Activated gamma-delta T cell treated with Interleukin-2 at 50 U/mL for 16 hours (primary cell): ENCODE data around the gene MPPED1.

Experiments used
- DNase-seq: peaks from one replicate; pipeline ENCODE4 v3.0.0-alpha.2; 2020

MPPED1 gene

GRCh38 chr22:43432883-43433415, 21.1 kb downstream of the MPPED1 start:
- no peak for DNase-seq

GRCh38 chr22:43433451-43434274, 21.8 kb downstream of the MPPED1 start:
- DNase-seq, result no peak

- no peak for DNase-seq
These were observed 22.6 kb downstream of the MPPED1 start for GRCh38 chr22:43434275-43434927.

GRCh38 chr22:43434928-43435311, 23.1 kb downstream of the MPPED1 start:
- no peak for DNase-seq

GRCh38 chr22:43435851-43436811, 24.3 kb downstream of the MPPED1 start:
- no peak for DNase-seq

- no peak for DNase-seq
These were observed 25.1 kb downstream of the MPPED1 start for GRCh38 chr22:43436868-43437267.

- DNase-seq, result no peak
These were observed 26.2 kb downstream of the MPPED1 start for GRCh38 chr22:43437871-43438475.

GRCh38 chr22:43438666-43439347, 27.0 kb downstream of the MPPED1 start:
- no peak for DNase-seq

GRCh38 chr22:43439368-43440103, 27.7 kb downstream of the MPPED1 start:
- no peak for DNase-seq

GRCh38 chr22:43440104-43440387, 28.2 kb downstream of the MPPED1 start:
- no peak for DNase-seq

GRCh38 chr22:43440556-43440955, 28.7 kb downstream of the MPPED1 start:
- DNase-seq, result no peak

GRCh38 chr22:43441216-43441615, 29.4 kb downstream of the MPPED1 start:
- no peak for DNase-seq

GRCh38 chr22:43441751-43442150, 29.9 kb downstream of the MPPED1 start:
- DNase-seq, result no peak

GRCh38 chr22:43442386-43443151, 30.8 kb downstream of the MPPED1 start:
- DNase-seq, result no peak

GRCh38 chr22:43443152-43443471, 31.3 kb downstream of the MPPED1 start:
- no peak for DNase-seq

- DNase-seq, result no peak
These were observed 34.4 kb downstream of the MPPED1 start for GRCh38 chr22:43446037-43446803.

GRCh38 chr22:43446916-43447315, 35.1 kb downstream of the MPPED1 start:
- no peak for DNase-seq

- DNase-seq, result no peak
These were observed 35.6 kb downstream of the MPPED1 start for GRCh38 chr22:43447380-43447779.

GRCh38 chr22:43448048-43448447, 36.2 kb downstream of the MPPED1 start:
- DNase-seq, result no peak

GRCh38 chr22:43449205-43449830, 37.5 kb downstream of the MPPED1 start:
- no peak for DNase-seq
